HG02623 (cell line): ENCODE measurements around the gene AGK.
A peak's percentile ranks its signal among the peaks of the same experiment; 100 is the strongest.

ENCODE experiments used
- ATAC-seq: cut with Tn5 transposase; IDR thresholded peaks from one replicate; pipeline ENCODE4 v1.9.1; 2021; ENCODE audit warnings: moderate library complexity; ENCODE audit not compliant: unreplicated experiment

AGK gene

GRCh38 chr7:141551094-141551781 lies at the start of gene AGK:
AGK (plus strand) TSS chr7:141551410; CDS start chr7:141555467, 4,057 bp downstream.
- peak; percentile 92 for ATAC-seq

GRCh38 chr7:141501451-141501850 lies 49.8 kb upstream of the AGK start:
- no peak for ATAC-seq

- ATAC-seq = no peak
These were observed 39.9 kb upstream of the AGK start for GRCh38 chr7:141511316-141511675.

- ATAC-seq = no peak
These were observed 39.4 kb upstream of the AGK start for GRCh38 chr7:141511676-141512396.

GRCh38 chr7:141512597-141512996 lies 38.6 kb upstream of the AGK start:
- ATAC-seq = no peak

- no peak for ATAC-seq
These were observed 37.5 kb upstream of the AGK start for GRCh38 chr7:141513720-141514119.

GRCh38 chr7:141515941-141516340 lies 35.3 kb upstream of the AGK start:
- ATAC-seq = no peak

GRCh38 chr7:141519623-141520022 lies 31.6 kb upstream of the AGK start:
- ATAC-seq = no peak

- no peak for ATAC-seq
These were observed 28.4 kb upstream of the AGK start for GRCh38 chr7:141522657-141523342.

GRCh38 chr7:141525973-141526514 lies 25.2 kb upstream of the AGK start:
- no peak for ATAC-seq

GRCh38 chr7:141527076-141527475 lies 24.1 kb upstream of the AGK start:
- no peak for ATAC-seq

GRCh38 chr7:141528399-141528798 lies 22.8 kb upstream of the AGK start:
- ATAC-seq = no peak

- peak; percentile 79 for ATAC-seq
These were observed 17.9 kb upstream of the AGK start for GRCh38 chr7:141533149-141533949.

GRCh38 chr7:141534757-141535737 lies 16.2 kb upstream of the AGK start:
- no peak for ATAC-seq

- ATAC-seq = no peak
These were observed 13.3 kb upstream of the AGK start for GRCh38 chr7:141537906-141538305.

GRCh38 chr7:141541375-141541774 lies 9.8 kb upstream of the AGK start:
- ATAC-seq = no peak

- ATAC-seq = no peak
These were observed 6.4 kb upstream of the AGK start for GRCh38 chr7:141544831-141545230.

- no peak for ATAC-seq
These were observed 1.6 kb upstream of the AGK start for GRCh38 chr7:141549582-141549981.

GRCh38 chr7:141550386-141551093 lies 670 bp upstream of the AGK start:
- no peak for ATAC-seq
